CD4-positive, alpha-beta T cell treated with Interleukin-1 beta for 1 hour (primary cell): Measurements from ENCODE around the gene ZMIZ1.

ENCODE experiments used
- DNase-seq, 2 donors: peaks; one replicate each; pipeline ENCODE4 v3.0.0-alpha.2; 2020 to 2022

Gene ZMIZ1

DNA sequence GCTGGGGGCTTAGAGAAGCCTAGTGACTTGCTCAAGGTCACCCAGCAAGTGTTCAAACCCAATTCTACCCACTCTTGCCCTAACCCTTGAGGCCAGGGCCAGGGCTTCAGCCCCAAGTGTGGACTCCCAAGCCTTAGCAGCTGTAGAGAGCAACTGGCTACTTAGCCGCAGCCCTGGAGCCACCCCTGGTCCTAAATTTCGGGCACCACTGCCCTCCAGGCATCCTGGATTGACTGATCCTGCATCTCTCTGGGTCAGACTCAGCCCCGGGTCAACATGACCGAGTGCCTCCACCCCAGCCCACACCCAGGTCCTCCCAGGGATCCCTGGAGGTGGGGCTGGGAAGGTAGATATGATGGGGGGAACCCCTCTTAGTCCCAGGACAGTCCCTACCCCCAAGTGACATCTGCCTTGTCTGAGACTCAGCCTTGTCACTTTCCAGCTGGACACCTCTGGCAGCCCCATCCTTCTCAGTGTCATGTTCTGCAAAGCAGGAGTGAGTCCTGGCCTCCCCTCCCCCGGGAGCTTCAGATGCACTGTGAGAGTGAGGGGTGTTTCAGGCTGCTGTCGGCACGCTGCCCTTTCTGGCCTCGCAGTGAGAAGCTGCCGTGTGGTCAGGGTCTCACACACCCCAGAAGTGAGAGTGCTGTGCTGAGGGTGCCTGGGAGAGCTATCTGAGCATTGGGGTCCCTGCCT lies 89.8 kb downstream of the ZMIZ1 start:
- DNase-seq = no peak

DNA sequence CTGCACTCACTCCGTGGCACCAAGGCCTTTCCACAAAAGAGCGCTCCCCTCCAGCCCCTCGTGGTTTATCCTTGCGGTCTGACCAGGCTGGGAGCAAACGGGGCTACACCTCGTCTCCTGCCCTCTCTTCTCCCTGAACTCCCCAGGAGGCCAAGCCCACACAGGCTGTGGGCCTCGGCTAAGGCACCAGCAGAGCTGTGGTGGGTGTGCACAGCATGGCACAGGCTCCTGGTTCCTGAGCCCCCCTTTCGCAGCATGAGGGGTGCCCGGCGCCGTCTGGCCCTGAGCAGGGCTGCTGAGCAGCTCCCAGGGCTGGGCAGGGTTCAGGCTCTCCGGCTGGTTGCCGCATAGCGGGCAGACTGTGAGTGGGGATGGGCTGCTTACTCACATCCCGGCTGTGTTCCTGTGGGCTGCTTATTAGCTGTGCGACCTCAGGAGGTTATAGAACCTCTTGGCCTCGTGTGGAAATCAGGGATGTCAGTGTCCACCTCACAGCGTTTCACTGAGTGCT lies 90.4 kb downstream of the ZMIZ1 start:
- no peak for DNase-seq

DNA sequence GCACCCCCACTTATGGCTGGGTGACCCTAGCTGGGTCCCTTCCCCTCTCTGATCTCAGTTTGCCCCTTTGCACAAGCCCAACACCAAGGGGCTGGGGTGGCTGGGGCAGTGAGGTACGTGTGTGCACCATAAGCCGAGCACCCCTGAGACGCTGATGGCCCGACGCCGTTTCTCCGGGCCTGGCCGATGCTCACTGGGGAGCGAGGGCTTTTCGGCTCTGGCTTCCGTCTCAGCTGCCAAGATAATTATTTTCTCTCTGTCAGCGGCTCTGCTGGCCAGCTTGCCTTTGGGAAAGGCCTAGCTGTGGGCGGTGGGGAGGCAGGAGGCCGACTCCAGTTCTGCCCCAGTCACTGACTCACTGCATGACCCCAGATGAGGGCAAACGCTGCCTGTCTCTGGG lies 91.0 kb downstream of the ZMIZ1 start:
- DNase-seq = no peak

DNA sequence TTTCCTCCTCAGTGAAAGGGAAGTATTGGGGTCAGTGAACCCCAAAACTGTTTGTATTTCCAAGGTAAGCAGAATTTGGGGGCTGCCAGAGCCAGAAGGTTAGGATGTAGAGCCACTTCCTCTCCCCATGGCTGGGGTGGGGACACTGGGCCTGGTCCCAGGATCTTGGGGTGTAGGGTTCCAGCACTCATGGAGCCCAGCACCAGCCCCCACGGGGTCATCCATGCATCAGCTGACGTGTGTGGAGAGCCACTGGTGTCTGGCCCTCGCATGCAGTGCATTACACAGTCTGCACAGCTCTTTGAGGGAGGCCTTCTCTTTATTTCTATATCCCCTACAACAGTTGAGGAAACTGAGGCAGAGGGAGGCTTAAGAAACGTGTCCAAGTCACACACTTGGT lies 91.4 kb downstream of the ZMIZ1 start:
- no peak for DNase-seq

DNA sequence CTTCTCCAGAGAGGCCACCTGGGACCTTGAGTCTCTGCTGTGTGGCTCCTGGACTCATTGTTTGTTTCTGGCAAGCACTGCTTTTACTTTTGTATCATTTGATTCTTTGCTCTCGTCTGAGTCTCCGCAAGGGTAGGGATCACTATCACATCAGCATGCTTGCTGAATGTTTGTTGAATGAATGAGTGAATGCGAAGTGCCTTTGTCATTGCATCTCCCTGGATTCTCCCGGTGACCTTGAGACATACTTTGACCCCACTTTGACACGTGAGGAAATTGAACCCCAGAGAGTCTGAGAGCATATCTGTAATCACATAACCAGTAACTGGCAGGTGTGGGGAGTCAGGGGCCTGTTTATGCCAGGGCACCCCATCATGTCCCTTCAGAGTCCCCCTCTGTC lies 92.8 kb downstream of the ZMIZ1 start:
- no peak for DNase-seq

DNA sequence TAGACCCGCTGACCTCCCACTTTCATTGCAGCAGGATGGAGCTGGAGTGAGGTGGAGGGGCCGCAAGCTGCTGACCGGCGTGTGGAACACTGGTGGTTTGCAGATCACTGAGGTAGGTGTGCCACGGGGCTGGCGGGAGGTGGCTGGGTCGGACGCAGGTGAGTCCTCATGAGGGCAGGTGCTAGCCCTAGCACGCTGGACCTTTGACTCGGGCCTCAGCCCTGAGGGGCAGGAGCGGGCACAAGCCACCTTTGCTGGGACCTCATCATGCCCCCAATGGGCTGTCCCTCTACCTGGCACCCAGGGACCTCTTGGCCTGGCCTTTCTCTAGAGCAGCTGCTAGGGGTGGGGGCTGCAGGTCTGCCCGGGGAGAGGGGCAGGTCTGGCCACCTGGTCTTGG lies 93.3 kb downstream of the ZMIZ1 start:
- no peak for DNase-seq

DNA sequence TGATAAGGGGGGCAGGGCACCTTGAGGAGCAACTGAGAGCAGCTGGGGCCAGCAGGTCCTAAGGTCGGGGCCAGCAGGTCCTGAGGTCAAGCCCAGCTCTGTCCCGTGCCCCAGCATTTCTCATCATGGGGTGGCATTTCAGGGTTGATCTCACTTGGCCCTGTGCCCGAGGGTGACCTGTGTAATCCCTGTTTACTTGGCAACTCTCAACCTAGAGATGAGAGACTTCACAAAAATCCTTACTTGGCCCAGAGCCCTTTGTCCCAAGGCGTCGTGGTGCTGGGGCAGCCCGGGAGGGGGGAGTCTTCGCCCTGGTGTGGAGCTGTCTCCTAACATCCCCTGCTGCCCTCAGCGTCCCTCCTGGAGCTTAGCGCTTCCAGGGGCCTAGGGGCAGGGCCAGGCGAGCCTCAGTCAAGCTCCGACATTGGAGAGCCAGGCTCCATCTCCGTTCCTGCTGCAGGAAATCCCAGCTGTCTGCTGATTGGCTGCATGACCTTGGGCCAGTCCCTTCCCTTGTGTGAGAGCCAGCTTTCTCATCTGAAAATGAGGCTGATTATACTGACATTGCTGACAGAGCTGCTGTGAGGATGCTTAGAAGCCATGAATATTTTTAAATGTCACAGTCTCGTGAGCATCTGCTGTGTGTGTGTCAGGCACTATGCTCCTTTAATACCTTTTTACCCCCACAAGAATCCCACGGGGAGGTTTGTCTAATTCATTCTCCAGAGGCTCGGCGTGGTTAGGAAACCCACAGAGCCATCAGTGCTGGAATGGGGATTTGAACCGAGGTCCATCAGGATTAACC lies 94.3 kb downstream of the ZMIZ1 start:
- no peak for DNase-seq

DNA sequence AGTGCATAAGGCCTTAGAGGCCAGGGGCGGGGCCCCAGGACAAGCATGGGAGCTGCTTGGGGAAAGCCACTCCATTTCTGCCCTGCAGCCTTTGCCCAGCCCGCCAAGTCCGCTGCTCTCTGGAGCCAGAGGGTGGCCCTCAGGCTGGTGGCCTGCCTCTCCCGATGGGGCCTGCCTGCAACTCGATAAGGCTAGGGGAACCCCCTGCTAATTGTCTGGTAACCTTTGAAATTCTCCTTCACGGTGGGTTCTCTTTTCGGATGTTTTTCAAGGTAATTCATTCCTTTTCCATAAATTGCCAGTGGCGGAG lies 94.9 kb downstream of the ZMIZ1 start:
- DNase-seq = no peak

DNA sequence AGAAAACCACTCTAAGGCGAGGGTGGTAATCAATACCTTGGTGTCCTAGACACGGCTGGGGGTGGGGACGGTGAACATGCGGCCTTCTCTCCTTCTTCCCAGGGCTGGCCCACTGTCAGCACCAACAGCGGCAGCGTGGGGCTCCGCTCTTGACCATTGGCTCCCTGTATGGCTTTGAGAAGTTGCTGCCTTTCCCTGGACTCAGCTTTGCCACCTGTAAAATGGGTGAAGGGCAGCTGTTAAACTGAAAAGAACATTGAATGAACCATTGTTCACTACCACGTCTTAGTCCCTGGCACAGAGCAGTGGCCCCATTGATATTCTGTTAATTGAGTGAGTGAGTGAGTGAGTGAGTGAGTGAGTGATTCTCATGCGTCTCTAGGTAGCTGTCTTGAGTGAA lies 95.3 kb downstream of the ZMIZ1 start:
- DNase-seq = no peak

DNA sequence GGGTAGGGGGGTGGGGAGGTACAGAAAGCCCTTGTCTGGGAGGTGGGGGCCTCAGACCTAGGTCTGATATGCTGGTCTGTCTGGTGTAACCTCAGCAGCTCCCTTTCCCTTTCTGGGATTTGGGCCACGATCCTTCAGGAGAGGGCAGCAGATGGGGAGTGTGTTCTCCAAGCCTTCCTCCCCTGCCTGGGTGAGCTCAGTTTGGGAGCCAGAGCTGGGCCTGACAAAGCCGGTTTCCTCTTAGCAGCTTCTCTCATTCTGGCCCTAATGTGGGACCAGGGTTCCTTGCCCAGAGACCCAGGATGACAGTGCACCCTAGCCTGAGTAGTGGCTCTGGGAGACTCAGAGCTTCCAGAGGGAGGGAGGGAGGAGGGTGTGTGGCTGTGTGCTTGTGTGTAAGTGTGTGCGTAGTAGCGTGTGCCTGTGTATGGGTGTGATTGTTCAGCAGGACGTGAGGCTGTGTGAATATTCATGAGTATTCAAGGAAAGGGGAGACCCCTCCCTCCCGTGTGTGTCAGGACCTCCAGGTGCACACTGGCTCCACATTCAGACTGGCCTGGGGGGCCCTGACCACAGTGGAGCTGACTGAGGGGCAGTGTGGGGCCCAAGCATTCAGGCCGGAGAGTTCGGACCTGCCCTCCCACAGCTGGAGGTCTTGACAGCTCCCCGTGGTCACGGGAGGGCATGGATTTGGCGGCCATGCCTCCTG lies 96.5 kb downstream of the ZMIZ1 start:
- DNase-seq = no peak

DNA sequence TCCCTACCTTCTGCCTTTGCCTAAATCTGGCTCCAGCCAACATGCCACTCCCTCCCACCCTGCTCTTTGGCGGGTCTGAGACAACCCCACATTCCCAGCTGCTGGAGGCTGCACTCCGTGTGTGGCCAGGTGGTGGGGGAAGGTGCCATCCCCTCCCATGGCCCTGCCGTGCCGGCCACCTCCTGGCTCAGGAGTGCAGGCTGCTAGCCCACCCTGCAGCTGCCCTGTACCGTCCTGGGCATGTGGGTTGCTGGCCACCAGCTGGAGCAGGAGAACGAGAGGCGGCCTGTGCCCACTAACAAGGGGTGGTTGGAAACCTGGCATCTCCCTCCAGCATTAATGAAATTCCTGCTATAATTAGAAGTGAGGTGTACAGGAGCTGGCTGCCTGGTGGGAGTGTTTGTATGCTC lies 97.6 kb downstream of the ZMIZ1 start:
- DNase-seq = no peak

DNA sequence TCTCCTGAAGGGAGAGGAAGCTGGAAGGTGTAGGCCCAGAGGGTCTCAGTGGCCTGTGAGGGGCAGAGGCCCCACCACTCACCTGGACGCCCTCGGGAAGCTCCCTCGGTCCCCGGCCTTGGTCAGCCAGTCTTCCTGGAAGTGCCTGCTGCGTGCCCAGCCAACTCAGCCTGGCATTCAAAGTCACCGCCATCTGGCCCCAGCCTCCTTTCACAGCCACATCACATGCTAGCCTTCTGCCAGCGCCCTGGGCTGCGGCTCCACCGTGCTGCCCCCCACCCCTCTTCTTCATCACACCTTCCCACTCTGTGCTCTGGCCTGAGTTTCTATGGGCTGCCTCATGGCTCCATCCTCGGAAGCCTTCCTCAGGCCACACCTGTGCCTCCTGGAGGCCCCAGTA lies 98.0 kb downstream of the ZMIZ1 start:
- no peak for DNase-seq

DNA sequence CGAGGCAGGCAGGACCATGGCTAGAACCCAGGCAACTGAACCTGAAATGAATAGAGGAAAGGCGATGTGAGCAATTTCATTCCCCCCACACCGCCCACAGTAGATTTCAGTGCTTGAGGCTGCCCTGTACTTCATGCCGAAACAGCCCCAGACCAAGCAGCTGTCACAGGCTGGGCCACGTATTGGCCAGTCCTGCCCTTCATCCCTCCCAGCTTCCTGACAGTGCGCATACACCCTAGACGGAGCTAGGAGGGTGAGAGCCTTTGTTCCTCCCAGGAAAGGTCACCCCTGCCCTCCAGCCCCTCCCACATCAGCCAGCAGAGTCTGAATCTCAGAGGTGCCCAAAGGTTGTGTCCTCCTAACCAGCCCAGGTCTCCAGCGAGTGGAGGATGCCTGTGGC lies 98.8 kb downstream of the ZMIZ1 start:
- no peak for DNase-seq

DNA sequence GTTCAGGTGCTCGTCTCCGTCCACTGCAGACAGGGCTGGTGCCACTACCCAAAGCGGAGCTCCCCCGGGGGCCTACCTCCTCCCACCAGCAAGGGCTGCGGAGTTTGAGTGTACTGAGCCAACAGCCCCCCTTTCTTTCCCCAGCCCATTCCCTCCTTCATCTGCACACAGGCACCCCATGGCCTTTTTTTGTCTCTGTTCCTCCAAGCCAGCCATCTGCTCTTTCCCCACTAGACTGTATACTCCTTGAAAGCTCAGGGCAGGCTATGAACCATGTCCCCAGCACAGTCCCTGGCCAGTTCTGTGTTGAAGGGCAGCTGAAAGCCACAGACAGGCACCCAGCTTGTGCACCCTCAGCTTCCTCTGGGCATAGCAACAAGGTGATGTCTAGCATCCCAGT lies 99.4 kb downstream of the ZMIZ1 start:
- no peak for DNase-seq

DNA sequence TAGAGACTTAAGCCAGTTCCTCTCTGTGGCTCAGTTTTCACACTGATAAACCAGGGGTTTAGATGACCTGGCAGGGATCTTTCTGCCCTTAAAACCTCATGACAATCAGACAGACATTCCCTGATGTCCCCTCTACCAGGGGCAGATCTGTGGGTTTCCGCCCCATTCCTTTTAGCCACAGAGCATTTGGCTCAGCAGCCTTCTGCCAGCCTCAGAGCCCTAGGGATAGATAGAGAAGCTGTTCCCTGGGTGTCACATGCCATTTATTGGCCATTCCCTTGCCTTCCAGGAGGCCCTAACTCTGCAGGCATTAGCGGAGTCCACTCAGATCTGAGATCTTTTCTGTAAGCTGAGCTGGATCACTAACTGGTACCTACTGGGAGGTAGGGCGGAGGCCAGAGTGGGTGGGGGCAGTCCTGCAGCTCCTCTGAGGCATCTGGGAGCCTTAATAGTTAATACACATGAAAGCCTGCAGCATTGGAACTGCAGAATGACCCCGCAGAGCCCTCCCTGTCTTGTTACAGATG lies 101.5 kb downstream of the ZMIZ1 start:
- no peak for DNase-seq

DNA sequence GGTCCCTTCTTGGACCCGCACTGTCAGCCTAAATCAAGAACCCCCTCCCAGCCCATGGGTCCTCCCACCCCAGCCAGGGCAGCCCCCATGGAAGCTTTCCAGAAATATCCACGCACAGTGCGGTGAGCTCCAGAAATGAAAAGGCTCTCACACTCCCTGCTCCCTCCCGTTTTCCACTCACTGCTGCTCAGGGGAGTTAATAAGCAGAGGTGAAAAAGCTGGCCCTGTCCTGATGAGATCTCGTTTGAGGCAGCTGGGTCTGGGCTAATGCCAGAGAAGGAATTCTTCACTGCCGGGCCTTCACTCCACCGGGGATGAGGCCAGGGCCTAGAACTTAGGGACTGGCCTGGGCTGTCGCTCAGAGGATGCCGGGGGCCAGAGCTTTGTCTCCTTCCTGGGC lies 102.2 kb downstream of the ZMIZ1 start:
- no peak for DNase-seq

DNA sequence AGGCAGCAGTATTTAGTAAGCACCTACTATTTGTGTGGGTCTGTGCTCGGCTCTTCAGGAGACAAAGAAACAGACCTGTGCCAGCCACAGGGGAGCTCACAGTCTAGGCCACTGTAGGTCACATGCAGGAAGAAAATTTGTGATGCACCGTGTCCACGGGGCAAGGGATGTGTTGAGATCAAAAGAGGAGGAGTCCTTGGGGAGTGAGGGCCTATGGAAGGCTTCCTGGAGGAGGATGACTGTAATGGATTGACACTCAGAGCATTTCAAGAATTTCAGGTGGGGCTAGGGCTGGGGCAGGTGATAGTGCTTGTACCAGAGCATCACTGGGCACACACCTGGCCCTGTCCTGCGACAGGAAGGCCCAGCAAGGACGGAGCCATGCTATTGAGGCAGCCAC lies 102.7 kb downstream of the ZMIZ1 start:
- no peak for DNase-seq

DNA sequence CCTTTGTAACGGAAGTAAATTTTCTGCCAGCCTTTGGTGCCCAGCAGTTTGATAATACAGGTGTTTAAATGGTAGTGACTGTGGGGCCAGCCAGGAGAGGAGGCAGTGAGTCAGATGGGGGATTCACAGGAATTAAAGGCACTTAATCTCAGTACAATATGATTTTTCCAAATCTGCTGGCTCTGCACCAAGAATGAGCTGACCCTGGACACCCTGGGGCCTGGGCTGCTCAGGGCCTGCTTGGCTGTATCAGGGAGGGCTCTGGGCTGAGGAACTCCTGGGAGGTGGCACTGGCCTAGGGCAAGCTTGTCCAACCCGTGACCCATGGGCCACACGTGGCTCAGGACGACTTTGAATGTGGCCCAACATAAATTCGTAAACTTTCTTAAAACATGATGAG lies 104.1 kb downstream of the ZMIZ1 start:
- DNase-seq = no peak

DNA sequence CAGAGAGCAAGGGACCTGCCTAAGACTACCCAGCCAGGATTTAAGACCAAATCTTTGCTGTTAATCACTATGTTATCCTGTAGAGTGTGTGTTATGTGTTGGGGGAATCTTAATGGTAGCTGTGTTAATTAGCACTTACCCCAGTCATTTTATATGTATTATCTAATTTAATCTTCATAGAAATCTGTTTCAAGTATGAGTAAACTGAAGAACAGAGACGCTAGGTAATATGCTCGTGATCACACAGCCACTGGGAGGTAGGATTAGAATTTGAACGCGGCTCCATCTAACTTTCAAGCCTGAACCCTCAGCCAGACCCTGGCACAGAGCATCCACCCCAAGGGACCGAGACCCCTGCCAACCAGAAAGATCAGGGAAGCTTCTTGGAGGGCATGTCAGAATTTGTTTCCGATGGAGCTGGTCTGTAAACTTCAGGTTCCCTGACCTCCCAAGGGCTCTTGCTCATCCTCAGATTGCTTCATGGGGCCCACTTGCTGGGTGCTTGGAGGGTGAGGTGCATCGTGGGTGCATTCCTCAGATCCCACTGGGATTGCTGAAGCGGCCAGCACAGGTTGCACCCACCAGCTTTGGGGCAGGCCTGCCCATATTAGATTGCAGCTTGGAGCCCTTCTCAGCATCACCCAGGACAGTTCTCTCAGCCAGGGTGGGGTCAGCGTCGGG lies 105.0 kb downstream of the ZMIZ1 start:
- no peak for DNase-seq

DNA sequence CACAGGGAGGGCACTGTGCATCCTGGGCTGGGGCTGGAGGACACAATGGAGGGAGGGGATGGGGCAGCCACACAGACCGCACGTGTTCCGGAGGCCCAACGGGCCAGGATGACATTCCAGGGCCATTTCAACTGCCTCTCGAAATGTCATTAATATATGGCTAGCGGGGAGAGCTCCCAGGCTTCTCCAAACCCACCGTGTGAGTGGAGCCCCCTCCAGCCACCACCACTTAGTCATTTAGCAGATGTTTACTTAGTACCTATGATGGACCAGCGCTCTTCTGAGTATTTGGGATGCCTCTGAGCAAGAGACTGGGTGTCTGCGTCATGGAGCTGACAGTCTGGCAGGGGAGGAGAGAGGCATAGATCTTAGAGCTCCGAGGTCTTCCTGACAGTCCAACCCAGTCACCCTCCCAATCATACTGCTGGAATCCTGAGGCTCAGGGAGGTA lies 107.3 kb downstream of the ZMIZ1 start:
- no peak for DNase-seq

DNA sequence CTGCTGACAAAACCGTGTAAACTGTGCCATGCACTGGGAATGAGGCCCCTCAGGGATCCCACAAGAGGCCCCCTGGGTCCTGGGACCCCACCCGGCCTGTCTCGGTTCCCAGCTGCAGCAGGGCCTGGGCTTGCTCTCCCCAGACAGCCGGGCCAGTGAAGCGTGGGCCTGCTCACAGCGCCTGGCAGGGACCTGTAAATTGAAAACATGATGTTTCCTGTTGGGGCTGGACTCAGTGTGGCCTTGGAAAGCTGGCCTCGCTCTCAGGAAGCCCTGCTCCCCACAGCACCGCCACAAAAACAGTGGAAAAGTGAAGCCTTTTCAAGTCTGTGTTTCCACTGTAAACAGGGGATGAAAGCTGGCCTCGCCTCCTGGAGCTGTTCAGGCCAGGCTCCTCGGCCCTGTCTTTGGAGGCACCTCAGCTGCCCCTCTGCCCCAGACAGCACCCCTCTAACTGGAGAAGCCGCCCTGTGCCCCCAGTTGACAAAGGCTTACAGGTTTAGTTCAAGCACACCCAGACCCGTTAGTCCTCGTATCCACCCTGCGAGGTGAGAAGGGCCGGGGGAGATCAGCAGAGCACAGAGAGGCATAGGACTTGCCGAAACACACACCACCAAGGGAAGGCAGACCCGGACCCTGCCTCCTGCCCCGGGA lies 108.3 kb downstream of the ZMIZ1 start:
- no peak for DNase-seq

DNA sequence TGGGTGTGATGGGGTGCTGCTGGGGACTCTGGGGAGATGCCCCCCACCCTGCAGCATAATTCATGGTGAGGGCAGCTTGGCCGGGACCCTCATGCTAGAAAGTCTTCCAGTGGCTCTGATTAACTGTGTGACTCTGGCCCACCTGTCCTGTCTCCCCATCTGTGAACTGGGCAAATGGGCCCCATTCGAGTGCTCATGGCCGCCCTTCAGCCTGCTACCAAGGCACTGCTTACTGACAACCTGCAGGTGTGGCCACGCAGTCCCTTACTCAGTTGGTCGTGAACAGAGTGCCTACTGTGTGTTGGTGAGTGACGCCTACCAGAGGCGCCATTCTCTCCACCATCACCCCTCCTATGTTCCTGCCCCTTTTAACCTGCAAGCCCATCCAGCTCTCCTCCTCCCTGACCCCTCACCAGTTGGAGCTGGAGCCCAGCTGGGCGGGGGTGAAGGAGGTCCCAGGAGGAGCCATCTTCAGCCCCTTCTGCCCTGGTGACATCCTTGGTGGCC lies 109.4 kb downstream of the ZMIZ1 start:
- DNase-seq = no peak
